GM12891 (cell line): Measurements from ENCODE around the gene HSD17B8.

ENCODE experiments used
- DNase-seq: peaks from one replicate; pipeline ENCODE4 v3.0.0; 2011; ENCODE audit warnings: low spot score; ENCODE audit not compliant: insufficient read length
- FAIRE-seq: peaks from 2 replicates; lab custom pipeline; 2011; peaks lifted over from hg19 to GRCh38; lab: Jason Lieb, UNC
- PAX5 ChIP-seq: IDR thresholded peaks from 2 replicates; pipeline ENCODE4 v1.6.1; 2011; ENCODE audit warnings: low read length, moderate library complexity, mild to moderate bottlenecking; ENCODE audit not compliant: insufficient read depth, severe bottlenecking
- POLR2A ChIP-seq: IDR thresholded peaks from 2 replicates; pipeline ENCODE4 v1.6.1; 2011; ENCODE audit warnings: low read depth, low read length, control low read depth
- POLR2AphosphoS5 ChIP-seq: IDR thresholded peaks from 2 replicates; pipeline ENCODE4 v1.6.1; 2011; ENCODE audit warnings: low read depth, low read length, control low read depth
- POU2F2 ChIP-seq: IDR thresholded peaks from 2 replicates; pipeline ENCODE4 v1.6.1; 2011; ENCODE audit warnings: low read depth, mild to moderate bottlenecking, control low read depth, low read length, moderate library complexity
- SPI1 ChIP-seq: IDR thresholded peaks from 2 replicates; pipeline ENCODE4 v1.6.1; 2011; ENCODE audit warnings: low read depth, low read length, control low read depth
- TAF1 ChIP-seq: IDR thresholded peaks from 2 replicates; pipeline ENCODE4 v1.6.1; 2011; ENCODE audit warnings: low read depth, low read length, control low read depth

HSD17B8 gene

GRCh38 chr6:33236852-33237251 lies 32.4 kb downstream of the HSD17B8 start:
- no peak for DNase-seq
- no peak for FAIRE-seq
- TF ChIP-seq PAX5 (no peak), POU2F2 (no peak), POLR2A (no peak), SPI1 (no peak), POLR2AphosphoS5 (no peak), TAF1 (no peak)

GRCh38 chr6:33237741-33238140 lies 33.3 kb downstream of the HSD17B8 start:
- TF ChIP-seq TAF1: no peak
- no peak for TF ChIP-seq POLR2AphosphoS5
- no peak for TF ChIP-seq SPI1
- TF ChIP-seq POU2F2: no peak
- no peak for TF ChIP-seq POLR2A
- TF ChIP-seq PAX5: no peak
- FAIRE-seq: no peak

GRCh38 chr6:33241968-33242367 lies 37.5 kb downstream of the HSD17B8 start:
- no peak for TF ChIP-seq POLR2AphosphoS5
- no peak for TF ChIP-seq POU2F2
- TF ChIP-seq SPI1: no peak
- TF ChIP-seq POLR2A: no peak
- FAIRE-seq: no peak
- DNase-seq: no peak

More at GRCh38 chr6:33237741-33238140, 33.3 kb downstream of the HSD17B8 start:
- no peak for DNase-seq

- DNase-seq (no peak), FAIRE-seq (no peak)
- TF ChIP-seq POLR2A: no peak
- no peak for TF ChIP-seq POU2F2
- no peak for TF ChIP-seq TAF1
- TF ChIP-seq PAX5: no peak
- no peak for TF ChIP-seq SPI1
Observed at GRCh38 chr6:33243476-33243875, 39.0 kb downstream of the HSD17B8 start.

- FAIRE-seq (peak; percentile 92), DNase-seq (peak; percentile 56)
- no peak for TF ChIP-seq SPI1
- no peak for TF ChIP-seq PAX5
- TF ChIP-seq POLR2AphosphoS5: no peak
Observed at GRCh38 chr6:33247977-33248642, 43.7 kb downstream of the HSD17B8 start.

- DNase-seq: no peak
- TF ChIP-seq TAF1 (no peak), POU2F2 (no peak), POLR2A (no peak), SPI1 (no peak), POLR2AphosphoS5 (no peak), PAX5 (no peak)
- no peak for FAIRE-seq
Observed at GRCh38 chr6:33248643-33248931, 44.1 kb downstream of the HSD17B8 start.

- DNase-seq: peak; percentile 80
- FAIRE-seq: peak; percentile 99
- TF ChIP-seq TAF1 (peak; percentile 76; the same call in 1 of the 2 replicates), POLR2A (peak; percentile 92), SPI1 (peak; percentile 26; the same call in 1 of the 2 replicates), POLR2AphosphoS5 (peak; percentile 93), POU2F2 (no peak; the same call in 1 of the 2 replicates), PAX5 (no peak)
Observed at GRCh38 chr6:33248932-33249731, 44.7 kb downstream of the HSD17B8 start.

- FAIRE-seq (no peak), DNase-seq (no peak)
- no peak for TF ChIP-seq SPI1
- no peak for TF ChIP-seq POU2F2
- no peak for TF ChIP-seq TAF1
- no peak for TF ChIP-seq POLR2A
- no peak for TF ChIP-seq POLR2AphosphoS5
- no peak for TF ChIP-seq PAX5
Observed at GRCh38 chr6:33249732-33250630, 45.5 kb downstream of the HSD17B8 start.

GRCh38 chr6:33250731-33251130 lies 46.3 kb downstream of the HSD17B8 start:
- FAIRE-seq (no peak), DNase-seq (no peak)
- no peak for TF ChIP-seq TAF1
- TF ChIP-seq PAX5: no peak
- TF ChIP-seq POLR2AphosphoS5: no peak
- no peak for TF ChIP-seq POLR2A
- no peak for TF ChIP-seq POU2F2
- TF ChIP-seq SPI1: no peak
